Motor neuron (in vitro differentiated cells): ENCODE results near the gene PDZK1IP1. TPM values are rescaled to one million over a fixed set of nuclear protein-coding genes. Genes with fewer than 3 reads are reported as not detected.

Experiments used
- ATAC-seq, 8 experiments: fragments of 200-7000 bp; cut with Tn5 transposase; replicated peaks in 6 of 8; 2 replicates each; pipeline ENCODE4 v1.8.0; 2021; ENCODE audit warnings: mild to moderate bottlenecking in 8 of 8, moderate library complexity in 8 of 8
- H3K27ac ChIP-seq, 2 donors: fragments of 250-450 bp; sonication (Bioruptor Pico); 2 replicates each; pipeline ENCODE4 v1.9.0; 2021; ENCODE audit warnings: antibody characterized with exemption in 2 of 2, mild to moderate bottlenecking in 2 of 2, moderate library complexity in 1 of 2
- H3K4me1 ChIP-seq, 2 donors: fragments of 250-450 bp; sonication (Bioruptor Pico); replicated peaks in 1 of 2; 2 replicates each; pipeline ENCODE4 v1.6.1; 2021; ENCODE audit warnings: antibody characterized with exemption in 2 of 2, mild to moderate bottlenecking in 2 of 2, moderate library complexity in 1 of 2
- H3K4me3 ChIP-seq, 5 donors: fragments of 250-450 bp; sonication (Bioruptor Pico); 2 replicates each; pipeline ENCODE4 v1.9.0; 2021; ENCODE audit warnings: antibody characterized with exemption in 5 of 5, mild to moderate bottlenecking in 5 of 5, moderate library complexity in 4 of 5
- WGBS, 10 experiments: fragments of 450-650 bp; shearing (Covaris generic); methylation state at CpG; one replicate each; pipeline ENCODE4 v1.0.0; 2022; 5-methylcytosine and 5-hydroxymethylcytosine counted together
- in situ Hi-C, 9 experiments: fragments of 400-800 bp; cut with MboI; loops; one replicate each; pipeline ENCODE4 v1.15.0; 2021; ENCODE audit warnings: low sequenced_read_pairs in 9 of 9, low pct_unique_long_range_greater_than_20kb in 2 of 9; ENCODE audit not compliant: unreplicated experiment in 9 of 9
- total RNA-seq, 8 experiments: library from RNA; unstranded; fragments of 300-600 nt; gene quantifications; 2 replicates each; pipeline versions ENCODE4 v1.2.3 to v1.2.4, GENCODE V29; 2022

PDZK1IP1 gene, protein sequence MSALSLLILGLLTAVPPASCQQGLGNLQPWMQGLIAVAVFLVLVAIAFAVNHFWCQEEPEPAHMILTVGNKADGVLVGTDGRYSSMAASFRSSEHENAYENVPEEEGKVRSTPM
- total RNA-seq = 1 to 10 TPM in 2 of 8 experiments, under 1 TPM in 1, not detected in 5; 0.71 to 3.2 (median 1.0) TPM

DNA sequence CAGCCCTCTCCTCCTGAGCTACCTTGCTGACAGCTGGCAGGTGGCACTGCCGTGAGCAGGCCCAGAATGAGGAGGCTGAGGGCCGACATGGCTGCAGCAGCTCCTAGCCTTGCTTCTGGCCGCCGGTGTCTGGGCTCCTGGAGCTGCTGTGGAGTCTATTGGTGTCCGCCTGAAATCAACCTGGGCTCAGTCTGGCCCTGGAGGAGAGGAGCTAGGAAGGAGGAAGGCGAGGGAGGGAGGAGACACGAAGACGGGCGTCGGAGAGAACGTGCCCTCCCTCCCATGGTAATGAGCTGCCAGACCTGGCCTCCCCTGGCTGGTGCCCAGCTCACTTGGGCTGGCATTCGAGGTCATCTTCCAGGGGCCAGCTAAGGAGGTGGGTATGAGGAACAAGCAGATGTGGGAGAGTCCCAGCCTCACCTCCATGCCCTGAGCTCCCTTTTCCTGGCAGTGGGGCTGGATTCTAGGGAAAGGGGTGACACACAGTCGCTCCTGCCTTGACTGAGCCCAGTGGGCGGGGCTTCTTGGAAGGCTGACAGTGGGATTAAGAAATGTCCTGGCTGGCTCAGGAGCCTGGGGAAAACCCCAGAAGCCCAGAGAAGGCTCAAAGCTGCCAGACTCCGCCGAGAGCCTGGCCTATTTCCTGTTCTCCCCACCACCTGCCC is at the start of gene PDZK1IP1:
TSS of gene PDZK1IP1 (minus strand) at position 193 of the 665 bp plus-strand sequence. CDS start at position 89, 104 bp downstream.
- in situ Hi-C loops = loop anchor here in 6 of 9 experiments (10.0 to 25.0 kb wide), 6 partner anchors 75 to 797 kb away; partner anchors contain the start of genes FOXE3 (in 2 of the 6), FOXD2 (in 1 of the 6) and TRABD2B (in 1 of the 6)
- no peak within 1 kb of the TSS for H3K27ac ChIP-seq
- WGBS, 10 experiments = 0 to 83% (median 75%) methylated on average over 1 to 14 of the region's 16 CpGs; no CpG with 5 or more reads in 3 of the 10 experiments
- peaks cover 0 to 8% of the 10 kb centered on the region in 2 donors for H3K4me1 ChIP-seq
- no peak within 1 kb of the TSS for H3K4me3 ChIP-seq
- ATAC-seq = peak in 3 of 8 experiments; percentile 77 to 85 (median 78)

- no peak overlapping the region for H3K4me3 ChIP-seq
- in situ Hi-C loops = no loop called here
- H3K4me1 ChIP-seq = no peaks in the 10 kb centered on the region
Observed at GRCh38 chr1:47238935-47239592, 49.2 kb upstream of the PDZK1IP1 start.

DNA sequence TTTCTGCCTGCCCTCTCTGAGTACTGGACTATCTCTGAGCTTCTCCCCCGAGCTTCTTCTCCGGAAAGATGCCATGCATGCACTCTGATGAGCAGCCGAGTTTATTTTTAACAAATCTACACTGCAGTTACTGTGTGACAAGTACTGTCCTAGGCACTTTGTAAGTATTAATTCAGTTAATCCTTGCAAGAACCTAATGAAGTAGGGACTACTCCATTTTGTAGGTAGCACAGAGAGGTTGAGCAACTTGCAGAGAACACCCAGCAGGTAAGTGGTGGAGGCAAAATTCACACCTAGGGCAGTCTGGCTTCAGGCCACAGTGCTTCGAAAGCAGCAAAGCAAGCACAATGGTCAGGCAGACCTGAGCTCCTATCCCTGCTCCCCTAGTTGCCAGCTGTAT is 46.0 kb upstream of the PDZK1IP1 start:
- no peak overlapping the region for H3K27ac ChIP-seq
- in situ Hi-C loops = no loop called here
- peaks cover 8% of the 10 kb centered on the region in 2 donors for H3K4me1 ChIP-seq
- H3K4me3 ChIP-seq = no peak overlapping the region
- ATAC-seq = no peak
- WGBS, 10 experiments = 47 to 100% (median 80%) methylated on average over 1 to 4 of the region's 4 CpGs; no CpG with 5 or more reads in 1 of the 10 experiments

More at GRCh38 chr1:47238935-47239592, 49.2 kb upstream of the PDZK1IP1 start:
- 42 to 100% (median 60%) methylated on average over 1 to 5 of the region's 5 CpGs for WGBS, 10 experiments
- no peak for ATAC-seq
- no peak overlapping the region for H3K27ac ChIP-seq

GRCh38 chr1:47235241-47235681 is 45.4 kb upstream of the PDZK1IP1 start:
- Histone ChIP-seq H3K27ac (no peak overlapping the region), H3K4me1 (peaks cover 8% of the 10 kb centered on the region in 2 donors), H3K4me3 (no peak overlapping the region)
- in situ Hi-C loops = no loop called here
- no peak for ATAC-seq
- WGBS, 10 experiments = 29 to 80% (median 39%) methylated on average over 2 to 9 of the region's 21 CpGs; no CpG with 5 or more reads in 7 of the 10 experiments

DNA sequence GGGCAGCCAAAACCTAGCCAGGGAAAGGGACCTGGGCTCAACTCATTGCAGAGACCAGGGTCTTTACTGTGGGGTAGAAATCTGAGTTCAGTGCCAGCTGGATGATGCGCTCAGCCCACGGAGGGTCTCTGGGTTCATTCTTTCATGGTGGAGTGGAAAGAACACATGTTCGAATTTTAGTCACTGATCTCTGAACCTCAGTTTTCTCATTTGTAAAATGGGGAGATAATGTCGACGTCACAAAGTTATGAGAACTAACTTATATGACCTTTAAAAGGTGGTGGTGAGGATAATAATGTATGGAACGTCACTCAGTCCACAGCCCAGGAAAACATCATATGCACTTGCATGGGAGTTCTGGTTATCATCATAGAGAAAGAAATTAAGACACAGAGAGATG is 43.4 kb upstream of the PDZK1IP1 start:
- in situ Hi-C loops = no loop called here
- ATAC-seq = no peak
- Histone ChIP-seq H3K4me1 (peaks cover 8% of the 10 kb centered on the region in 2 donors), H3K27ac (no peak overlapping the region), H3K4me3 (no peak overlapping the region)
- WGBS, 10 experiments = 23 to 100% (median 67%) methylated on average over 1 to 6 of the region's 6 CpGs; no CpG with 5 or more reads in 1 of the 10 experiments

DNA sequence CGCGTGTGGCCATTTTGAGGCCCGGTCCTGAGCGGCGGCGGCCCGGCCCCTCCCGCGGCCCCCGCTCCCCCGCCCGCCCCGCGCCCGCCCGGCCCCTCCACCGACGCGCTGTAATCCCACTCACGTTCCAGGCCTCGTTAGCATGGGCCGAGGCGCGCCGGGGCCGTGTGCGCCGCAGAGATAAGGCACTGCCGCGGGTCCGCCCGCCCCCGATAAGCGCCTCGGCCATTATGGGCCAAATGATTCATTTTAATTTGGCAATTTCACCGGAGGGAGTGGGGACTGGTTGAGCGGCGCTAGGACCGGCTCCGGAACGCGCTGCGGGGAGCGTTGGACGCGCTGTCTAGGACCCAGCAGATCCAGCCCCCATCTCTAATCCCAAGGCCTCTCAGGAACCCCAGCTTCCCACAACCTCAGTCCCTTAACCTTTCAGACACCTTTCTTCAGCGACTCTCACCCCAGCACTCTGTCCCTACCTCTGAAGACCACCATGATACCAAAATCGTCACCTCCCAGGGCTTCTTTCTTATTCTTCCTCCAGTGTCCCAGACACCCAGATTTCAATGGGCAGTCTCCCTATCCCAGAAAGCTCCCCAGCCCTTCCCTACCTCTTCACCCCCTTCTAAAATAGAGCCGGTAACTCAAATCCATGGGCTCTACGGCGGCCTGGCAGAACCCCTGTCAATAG is 42.5 kb upstream of the PDZK1IP1 start, which contains the start of gene TAL1:
TSS of gene TAL1 (minus strand) at position 39 of the 688 bp plus-strand sequence. CDS start 6,337 bp downstream, outside the sequence.
- in situ Hi-C loops = no loop called here
- H3K4me3 ChIP-seq = peak within 1 kb of the TSS; percentile 9 to 27 (median 22)
- 0 to 53% (median 15%) methylated on average over 1 to 17 of the region's 51 CpGs for WGBS, 10 experiments
- peak in 5 of 8 experiments; percentile 64 to 81 (median 76) for ATAC-seq
- no peak within 1 kb of the TSS for H3K27ac ChIP-seq
- peaks cover 8% of the 10 kb centered on the region in 2 donors for H3K4me1 ChIP-seq

DNA sequence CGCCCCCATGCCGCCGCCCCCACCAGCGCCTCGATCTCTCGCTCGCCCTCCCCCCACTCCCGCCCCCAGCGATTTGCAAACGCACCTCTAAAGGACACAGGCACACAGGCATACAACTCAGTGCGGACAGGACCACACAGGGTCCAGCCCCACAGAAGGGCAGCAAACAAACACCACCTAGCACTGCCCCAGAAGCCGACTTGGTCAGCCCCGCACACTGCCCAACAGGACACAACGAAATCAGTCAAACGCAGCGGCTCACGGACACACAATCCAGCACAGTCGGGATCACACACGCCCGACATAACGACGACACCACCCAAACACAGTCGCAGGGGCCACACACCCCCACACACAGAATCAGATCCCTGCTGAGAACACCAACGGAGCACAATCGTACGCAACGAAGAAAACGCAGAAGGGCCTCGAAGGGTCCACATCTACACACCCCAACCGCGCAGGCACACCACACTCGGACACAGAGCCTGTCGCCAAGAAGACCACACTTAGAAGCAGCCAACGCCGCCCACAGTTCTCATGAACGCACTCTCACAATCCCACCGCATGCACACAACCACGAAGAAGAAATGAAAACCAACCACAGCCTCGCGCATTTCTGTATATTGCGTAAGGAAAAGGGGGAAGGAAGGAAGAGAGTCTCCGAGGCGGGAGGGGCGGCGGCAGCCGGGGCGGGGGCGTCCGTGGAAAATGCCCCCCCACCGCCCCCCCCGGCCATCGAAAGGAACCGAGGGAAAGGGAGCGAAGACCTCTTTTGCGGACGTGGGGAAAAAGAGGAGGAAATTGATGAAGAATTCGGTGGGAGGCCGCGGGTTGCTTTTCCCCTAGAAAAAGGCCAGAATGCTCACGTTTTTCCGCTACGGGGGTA is 41.7 kb upstream of the PDZK1IP1 start:
- in situ Hi-C loops = no loop called here
- WGBS, 10 experiments = 0 to 3% (median 0%) methylated on average over 1 to 21 of the region's 62 CpGs; no CpG with 5 or more reads in 2 of the 10 experiments
- no peak overlapping the region for H3K27ac ChIP-seq
- ATAC-seq = peak in 7 of 8 experiments; percentile 26 to 66 (median 54)
- peak overlapping the region; percentile 9 to 27 (median 22) for H3K4me3 ChIP-seq
- H3K4me1 ChIP-seq = peaks cover 8% of the 10 kb centered on the region in 2 donors

GRCh38 chr1:47230692-47231300 is 41.0 kb upstream of the PDZK1IP1 start:
- no peak overlapping the region for H3K27ac ChIP-seq
- WGBS, 10 experiments = 0 to 20% (median 1%) methylated on average over 1 to 20 of the region's 44 CpGs; no CpG with 5 or more reads in 2 of the 10 experiments
- H3K4me3 ChIP-seq = no peak overlapping the region
- H3K4me1 ChIP-seq = peaks cover 8 to 12% of the 10 kb centered on the region in 2 donors
- peak in 4 of 8 experiments; percentile 22 to 35 (median 24) for ATAC-seq
- in situ Hi-C loops = no loop called here

DNA sequence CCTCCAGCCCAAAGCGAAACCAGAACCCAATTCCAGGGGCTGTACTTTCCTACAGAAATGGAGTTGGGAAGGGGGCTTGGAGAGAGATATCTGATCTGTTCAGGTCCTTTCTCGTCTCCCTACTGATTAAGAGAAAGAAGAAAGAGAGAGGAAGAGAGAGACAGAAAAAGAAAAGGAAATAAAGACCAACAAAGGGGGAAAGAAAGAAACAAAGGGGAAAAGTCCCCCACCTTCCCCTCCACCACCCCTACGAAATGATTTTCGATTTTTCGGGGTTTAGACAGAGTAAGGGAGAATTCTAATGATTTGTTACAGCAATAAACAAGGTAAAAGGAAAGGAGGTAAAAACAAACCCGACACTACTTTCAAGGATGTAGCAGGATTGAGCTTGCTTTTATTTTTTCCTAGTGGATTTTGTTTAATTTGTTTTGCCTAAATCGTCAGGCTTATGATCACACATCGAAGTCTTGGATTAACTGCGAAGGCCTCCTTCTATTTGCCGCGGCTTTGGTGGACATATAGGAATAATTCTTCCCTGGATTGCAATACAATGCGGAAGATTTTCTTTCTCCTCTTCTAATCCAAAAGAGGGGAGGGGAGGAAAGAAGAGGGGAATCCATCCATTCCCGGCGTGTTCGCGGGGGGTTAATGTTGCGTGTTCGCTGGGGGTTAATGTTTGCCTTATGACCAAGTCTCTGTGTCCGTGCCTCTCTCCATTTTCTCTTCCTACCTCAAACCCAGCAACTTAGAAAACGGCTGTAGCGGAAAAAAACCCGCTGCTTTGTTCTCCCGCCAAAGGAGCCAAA is 40.3 kb upstream of the PDZK1IP1 start:
- no peak for ATAC-seq
- H3K4me1 ChIP-seq = peaks cover 8 to 14% of the 10 kb centered on the region in 2 donors
- H3K4me3 ChIP-seq = no peak overlapping the region
- H3K27ac ChIP-seq = no peak overlapping the region
- 2 to 28% (median 6%) methylated on average over 6 to 20 of the region's 23 CpGs for WGBS, 10 experiments
- in situ Hi-C loops = no loop called here

DNA sequence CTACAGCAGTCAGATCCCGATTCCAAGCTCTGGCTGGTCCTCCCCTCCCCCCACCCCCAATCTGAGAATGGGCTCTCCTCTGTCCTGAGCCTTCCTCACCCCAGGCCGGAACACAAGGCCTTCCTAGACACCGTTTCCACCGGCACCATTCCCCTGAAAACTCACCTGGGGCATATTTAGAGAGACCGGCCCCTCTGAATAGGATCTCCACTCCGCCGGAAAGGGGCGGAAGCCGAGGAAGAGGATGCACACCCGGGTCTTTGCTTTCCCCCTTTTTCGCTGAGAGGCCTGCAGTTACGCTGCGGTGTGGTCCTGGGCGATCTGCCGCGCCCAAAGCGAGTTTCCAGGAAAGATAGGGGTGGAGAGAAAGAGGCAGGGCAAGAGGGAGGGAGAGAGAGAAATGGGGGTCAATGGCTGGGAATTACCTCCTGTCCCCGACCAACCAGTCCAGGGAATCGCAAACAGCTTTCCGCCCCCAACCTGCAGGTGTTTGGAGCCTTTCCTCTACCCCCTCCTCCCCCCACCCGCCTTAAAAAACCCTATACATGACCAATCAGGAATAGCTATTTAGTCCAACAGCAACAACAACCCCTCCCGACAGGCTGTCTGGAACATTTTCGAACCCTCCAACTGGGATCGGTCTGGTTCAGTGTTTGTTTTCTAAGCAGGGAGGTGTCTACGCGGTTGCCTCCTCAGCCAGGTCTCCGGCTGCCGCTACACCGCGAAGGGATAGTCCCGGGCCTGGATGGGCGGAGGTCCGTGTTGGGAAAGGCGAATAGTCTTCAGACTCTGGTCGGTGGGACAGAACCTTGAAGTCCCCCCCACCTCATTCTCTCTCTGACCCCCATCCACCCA is 39.4 kb upstream of the PDZK1IP1 start:
- no peak for ATAC-seq
- Histone ChIP-seq H3K4me1 (peaks cover 8 to 18% of the 10 kb centered on the region in 2 donors), H3K4me3 (no peak overlapping the region), H3K27ac (no peak overlapping the region)
- 20 to 42% (median 33%) methylated on average over 2 to 15 of the region's 35 CpGs; no CpG with 5 or more reads in 6 of the 10 experiments for WGBS, 10 experiments
- in situ Hi-C loops = no loop called here
